ENCODE data around the gene NKD2. TPM values are rescaled to one million over a fixed set of nuclear protein-coding genes. Genes with fewer than 3 reads are reported as not detected.

Gene NKD2
- total RNA-seq, 2 experiments from 2014 or later: 0.17 to 0.30 TPM

DNA sequence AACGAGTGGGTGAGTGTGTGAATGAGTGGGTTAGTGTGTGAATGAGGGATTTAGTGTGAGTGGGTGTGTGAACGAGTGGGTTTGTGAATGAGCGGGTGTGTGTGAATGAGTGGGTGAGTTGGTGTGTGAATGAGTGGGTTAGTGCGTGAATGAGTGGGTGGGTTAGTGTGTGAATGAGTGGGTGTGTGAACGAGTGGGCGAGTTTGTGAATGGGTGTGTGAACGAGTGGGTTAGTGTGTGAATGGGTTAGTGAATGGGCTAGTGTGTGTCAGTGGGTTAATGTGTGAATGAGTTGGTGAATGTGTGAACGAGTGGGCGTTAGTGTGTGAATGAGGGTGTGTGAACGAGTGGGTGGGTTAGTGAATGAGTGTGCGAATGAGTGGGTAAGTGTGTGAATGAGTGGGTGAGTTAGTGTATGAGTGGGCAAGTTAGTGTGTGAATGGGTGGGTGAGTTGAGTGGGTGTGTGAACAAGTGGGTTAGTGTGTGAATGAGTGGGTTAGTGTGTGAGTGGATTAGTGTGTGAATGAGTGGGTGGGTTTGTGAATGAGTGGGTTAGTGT, 39.6 kb downstream of the NKD2 start:
- TF ChIP-seq, protein P1, sequence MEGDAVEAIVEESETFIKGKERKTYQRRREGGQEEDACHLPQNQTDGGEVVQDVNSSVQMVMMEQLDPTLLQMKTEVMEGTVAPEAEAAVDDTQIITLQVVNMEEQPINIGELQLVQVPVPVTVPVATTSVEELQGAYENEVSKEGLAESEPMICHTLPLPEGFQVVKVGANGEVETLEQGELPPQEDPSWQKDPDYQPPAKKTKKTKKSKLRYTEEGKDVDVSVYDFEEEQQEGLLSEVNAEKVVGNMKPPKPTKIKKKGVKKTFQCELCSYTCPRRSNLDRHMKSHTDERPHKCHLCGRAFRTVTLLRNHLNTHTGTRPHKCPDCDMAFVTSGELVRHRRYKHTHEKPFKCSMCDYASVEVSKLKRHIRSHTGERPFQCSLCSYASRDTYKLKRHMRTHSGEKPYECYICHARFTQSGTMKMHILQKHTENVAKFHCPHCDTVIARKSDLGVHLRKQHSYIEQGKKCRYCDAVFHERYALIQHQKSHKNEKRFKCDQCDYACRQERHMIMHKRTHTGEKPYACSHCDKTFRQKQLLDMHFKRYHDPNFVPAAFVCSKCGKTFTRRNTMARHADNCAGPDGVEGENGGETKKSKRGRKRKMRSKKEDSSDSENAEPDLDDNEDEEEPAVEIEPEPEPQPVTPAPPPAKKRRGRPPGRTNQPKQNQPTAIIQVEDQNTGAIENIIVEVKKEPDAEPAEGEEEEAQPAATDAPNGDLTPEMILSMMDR (IDR thresholded peaks at IDR 0.05): no peak
- H3K9me3 ChIP-seq (ENCODE audit: control insufficient read depth in 1 of 2, insufficient read depth in 1 of 2, low read length in 2 of 2): peaks cover 0 to 11% of the 10 kb centered on the region in 2 experiments
- no peak for DNase-seq
- Mint-ChIP-seq H3K4me1 (ENCODE audit: low read depth) (peaks cover 11% of the 10 kb centered on the region), H3K27me3 (no peaks in the 10 kb centered on the region), H3K4me3 (no peak overlapping the region), H3K36me3 (ENCODE audit: low read depth) (peaks cover 20% of the 10 kb centered on the region), H3K9me3 (peaks cover 5% of the 10 kb centered on the region), H3K27ac (no peak overlapping the region)
- no peaks in the 10 kb centered on the region for H3K27me3 ChIP-seq (ENCODE audit: control insufficient read depth in 1 of 2, insufficient read depth in 2 of 2, low read length in 2 of 2)
- ChIA-PET POLR2A (no interaction called here), CTCF (no interaction called here)
- H3K27ac ChIP-seq (ENCODE audit: low read depth in 1 of 2, low read length in 2 of 2): no peak overlapping the region
- no peaks in the 10 kb centered on the region for H3K4me1 ChIP-seq (ENCODE audit: insufficient read depth, low read length)
- H3K36me3 ChIP-seq (ENCODE audit: insufficient read depth, low read length): peaks cover 18% of the 10 kb centered on the region
- H3K4me3 ChIP-seq (ENCODE audit: low read length): no peak overlapping the region
- no peak for ATAC-seq (ENCODE audit: poor library complexity)
- intact Hi-C loops (cut with DNase I, micrococcal nuclease): no loop called here

DNA sequence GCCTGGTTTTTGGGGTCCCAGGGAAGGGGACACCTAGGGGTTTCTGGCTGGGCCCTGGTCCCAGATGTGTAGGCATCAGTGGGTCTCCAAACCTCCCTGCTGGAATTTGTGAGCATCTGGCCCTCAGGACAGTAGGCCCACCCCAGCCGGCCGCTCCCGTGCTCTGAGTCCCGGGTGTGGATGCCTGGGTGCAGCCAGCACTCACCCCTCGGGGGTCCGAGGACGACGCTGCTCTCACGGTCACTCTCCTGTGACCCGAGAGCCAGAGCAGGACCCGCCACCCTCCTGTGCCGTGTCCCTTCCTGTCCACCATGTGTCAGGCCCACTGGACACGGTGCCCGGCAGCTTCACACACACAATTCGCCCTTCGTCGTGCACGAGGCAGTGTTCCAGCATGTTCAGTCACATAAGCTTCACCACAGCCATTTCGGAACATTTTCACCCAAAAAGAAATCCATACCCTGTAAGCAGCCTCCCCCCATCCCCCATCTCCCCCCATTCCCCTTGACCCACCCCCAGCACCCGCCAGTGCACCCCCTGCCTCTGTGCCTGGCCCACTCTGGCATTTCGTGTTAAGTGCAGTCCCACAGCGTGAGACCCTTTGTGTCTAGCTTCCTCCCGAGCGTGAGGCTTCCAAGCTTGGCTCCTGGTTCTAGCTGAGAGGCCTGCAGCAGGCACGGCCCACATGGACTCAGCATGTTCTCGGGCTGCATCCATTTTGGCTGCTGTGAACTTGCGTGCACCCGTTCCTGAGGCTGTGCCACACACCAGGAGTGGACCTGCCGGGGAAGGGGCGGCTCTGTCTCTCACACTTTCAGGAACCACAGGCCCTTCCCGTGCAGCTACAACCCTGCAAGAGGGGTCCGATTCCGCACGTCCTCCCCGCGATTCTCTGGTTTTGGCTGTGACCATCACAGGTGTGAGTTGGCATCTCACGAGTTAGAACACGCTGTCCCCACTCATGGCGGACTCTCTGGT, 40.5 kb downstream of the NKD2 start:
- ChIA-PET CTCF (no interaction called here), POLR2A (no interaction called here)
- Histone ChIP-seq H3K36me3 (ENCODE audit: insufficient read depth, low read length) (peaks cover 21% of the 10 kb centered on the region), H3K27ac (ENCODE audit: low read depth in 1 of 2, low read length in 2 of 2) (no peak overlapping the region), H3K27me3 (ENCODE audit: control insufficient read depth in 1 of 2, insufficient read depth in 2 of 2, low read length in 2 of 2) (no peaks in the 10 kb centered on the region), H3K9me3 (ENCODE audit: control insufficient read depth in 1 of 2, insufficient read depth in 1 of 2, low read length in 2 of 2) (peaks cover 0 to 11% of the 10 kb centered on the region in 2 experiments), H3K4me1 (ENCODE audit: insufficient read depth, low read length) (no peaks in the 10 kb centered on the region), H3K4me3 (ENCODE audit: low read length) (no peak overlapping the region)
- Mint-ChIP-seq H3K27ac (no peak overlapping the region), H3K4me3 (no peak overlapping the region), H3K4me1 (ENCODE audit: low read depth) (peaks cover 9% of the 10 kb centered on the region), H3K27me3 (no peaks in the 10 kb centered on the region), H3K36me3 (ENCODE audit: low read depth) (peaks cover 26% of the 10 kb centered on the region), H3K9me3 (peaks cover 5% of the 10 kb centered on the region)
- peak in 1 of 14 experiments; percentile 4 for DNase-seq
- ATAC-seq (ENCODE audit: poor library complexity): no peak
- TF ChIP-seq, protein P1 (IDR thresholded peaks at IDR 0.05): no peak
- intact Hi-C loops (cut with DNase I, micrococcal nuclease): no loop called here

DNA sequence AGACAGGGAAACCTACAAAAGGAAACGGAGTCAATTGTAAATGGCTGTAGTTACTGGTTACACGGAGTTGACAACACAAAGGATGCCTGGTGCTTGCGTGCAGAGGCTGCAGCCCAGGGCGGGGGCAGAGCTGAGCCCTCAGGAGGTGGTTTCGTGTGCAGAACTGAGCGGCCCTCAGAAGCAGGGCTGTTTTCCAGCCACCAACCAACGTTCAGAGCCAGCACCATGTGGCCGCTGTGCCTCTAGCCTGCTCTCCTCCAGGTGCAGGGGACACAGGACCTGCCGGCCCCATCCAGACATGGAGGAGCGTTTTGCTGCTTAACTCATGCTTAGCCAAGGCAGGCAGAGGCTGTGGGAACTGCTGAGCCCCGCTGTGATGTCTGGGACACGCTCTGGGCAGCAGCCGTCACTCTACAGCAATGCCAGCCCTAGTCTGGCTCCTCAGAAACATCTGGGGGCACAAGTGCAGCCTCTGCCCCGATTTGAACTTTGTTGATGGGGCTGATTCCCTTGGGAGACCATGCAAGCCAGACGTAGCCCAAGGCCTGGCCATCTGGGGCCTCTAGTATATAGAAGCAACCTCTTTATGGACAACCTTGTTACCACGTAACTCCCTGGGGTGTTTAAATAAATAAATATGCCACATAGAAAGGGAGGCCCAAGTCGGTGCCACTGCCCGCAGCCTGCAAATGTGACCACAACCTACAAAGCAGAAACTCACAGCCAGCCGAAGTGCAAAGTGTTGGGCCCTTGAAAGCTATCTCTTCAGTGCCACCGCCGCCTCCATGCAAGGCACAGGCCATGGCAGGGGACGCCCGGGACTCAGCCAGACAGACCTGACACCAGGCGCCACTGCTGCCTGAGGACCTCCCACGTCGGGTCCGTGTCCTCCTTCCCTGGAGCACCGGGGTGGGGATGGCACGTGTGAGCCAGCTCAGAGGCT, 42.1 kb downstream of the NKD2 start:
- H3K9me3 ChIP-seq (ENCODE audit: control insufficient read depth in 1 of 2, insufficient read depth in 1 of 2, low read length in 2 of 2): peaks cover 0 to 4% of the 10 kb centered on the region in 2 experiments
- intact Hi-C loops (cut with DNase I, micrococcal nuclease): loop anchor here (5.0 kb wide), 1 partner anchor 92 kb away; no protein-coding TSS in a partner anchor
- TF ChIP-seq, protein P1 (IDR thresholded peaks at IDR 0.05): no peak
- Mint-ChIP-seq H3K4me3 (no peak overlapping the region), H3K27me3 (no peaks in the 10 kb centered on the region), H3K27ac (no peak overlapping the region), H3K4me1 (ENCODE audit: low read depth) (peaks cover 6% of the 10 kb centered on the region), H3K36me3 (ENCODE audit: low read depth) (peaks cover 34% of the 10 kb centered on the region), H3K9me3 (no peaks in the 10 kb centered on the region)
- POLR2A ChIA-PET: no interaction called here
- H3K4me3 ChIP-seq (ENCODE audit: low read length): no peak overlapping the region
- no peaks in the 10 kb centered on the region for H3K4me1 ChIP-seq (ENCODE audit: insufficient read depth, low read length)
- ATAC-seq (ENCODE audit: poor library complexity) (no peak), DNase-seq (no peak)
- no peaks in the 10 kb centered on the region for H3K27me3 ChIP-seq (ENCODE audit: control insufficient read depth in 1 of 2, insufficient read depth in 2 of 2, low read length in 2 of 2)
- CTCF ChIA-PET: no interaction called here
- no peak overlapping the region for H3K27ac ChIP-seq (ENCODE audit: low read depth in 1 of 2, low read length in 2 of 2)
- peaks cover 30% of the 10 kb centered on the region for H3K36me3 ChIP-seq (ENCODE audit: insufficient read depth, low read length)

Measured in CD4-positive, alpha-beta T cell (primary cell).